MM.1S (cell line): ENCODE data around the gene CDC40.

Source experiments
- DNase-seq: peaks from one replicate; pipeline ENCODE4 v3.0.0-alpha.2; 2015
- H2AFZ ChIP-seq: fragments of 300-600 bp; sonication (generic); 2 replicates; pipeline ENCODE4 v1.6.0; 2016; ENCODE audit warnings: antibody characterized with exemption, low read length
- H3F3A ChIP-seq: fragments of 300-600 bp; sonication (generic); 2 replicates; pipeline ENCODE4 v1.6.1; 2016; ENCODE audit warnings: mild to moderate bottlenecking, antibody characterized with exemption, low read length, moderate library complexity, mixed read lengths; ENCODE audit not compliant: insufficient read depth
- H3K27ac ChIP-seq: fragments of 300-600 bp; sonication (generic); 2 replicates; pipeline ENCODE4 v1.5.1; 2016; ENCODE audit warnings: mild to moderate bottlenecking, low read length
- H3K27me3 ChIP-seq: fragments of 300-600 bp; sonication (generic); replicated peaks from 2 replicates; pipeline ENCODE4 v1.6.0; 2016; ENCODE audit warnings: low read length; ENCODE audit not compliant: insufficient read depth
- H3K36me3 ChIP-seq: fragments of 300-600 bp; sonication (generic); replicated peaks from 2 replicates; pipeline ENCODE4 v1.6.1; 2016; ENCODE audit warnings: mild to moderate bottlenecking, low read length, mixed read lengths; ENCODE audit not compliant: insufficient read depth
- H3K4me1 ChIP-seq: fragments of 300-600 bp; sonication (generic); 2 replicates; pipeline ENCODE4 v1.6.1; 2016; ENCODE audit warnings: low read length, mixed read lengths
- H3K4me2 ChIP-seq: fragments of 300-600 bp; sonication (generic); 2 replicates; pipeline ENCODE4 v1.6.0; 2016; ENCODE audit warnings: low read depth, low read length
- H3K4me3 ChIP-seq: fragments of 300-600 bp; sonication (generic); 2 replicates; pipeline ENCODE4 v1.5.1; 2016; ENCODE audit warnings: low read length, mixed read lengths
- H3K79me2 ChIP-seq: fragments of 300-600 bp; sonication (generic); 2 replicates; pipeline ENCODE4 v1.6.1; 2016; ENCODE audit warnings: mixed run types, low read length, mixed read lengths
- H3K9ac ChIP-seq: fragments of 300-600 bp; sonication (generic); 2 replicates; pipeline ENCODE4 v1.6.1; 2016; ENCODE audit warnings: low read length, mixed read lengths
- H3K9me2 ChIP-seq: fragments of 300-600 bp; sonication (generic); replicated peaks from 2 replicates; pipeline ENCODE4 v1.6.1; 2016; ENCODE audit warnings: mild to moderate bottlenecking, low read length, mixed read lengths; ENCODE audit not compliant: insufficient read depth
- H3K9me3 ChIP-seq: fragments of 300-600 bp; sonication (generic); replicated peaks from 2 replicates; pipeline ENCODE4 v1.6.1; 2016; ENCODE audit warnings: mild to moderate bottlenecking, low read length, mixed read lengths; ENCODE audit not compliant: insufficient read depth
- H4K20me1 ChIP-seq: fragments of 300-600 bp; sonication (generic); 2 replicates; pipeline ENCODE4 v1.6.1; 2016; ENCODE audit warnings: mild to moderate bottlenecking, low read length, moderate library complexity, mixed read lengths; ENCODE audit not compliant: insufficient read depth
- CTCF ChIP-seq: fragments of 300-600 bp; sonication (generic); IDR thresholded peaks from 2 replicates; pipeline ENCODE4 v1.5.1; 2016; ENCODE audit warnings: antibody characterized with exemption, low read length, mixed read lengths
- EZH2 ChIP-seq: fragments of 300-600 bp; sonication (generic); optimal IDR thresholded peaks from 2 replicates; pipeline ENCODE3; 2017; ENCODE audit warnings: low read depth, mild to moderate bottlenecking, antibody characterized with exemption, low read length, mixed read lengths
- EZH2phosphoT487 ChIP-seq: fragments of 300-600 bp; sonication (generic); IDR thresholded peaks from 2 replicates; pipeline ENCODE4 v1.6.1; 2018; ENCODE audit warnings: antibody characterized with exemption, low read length

Gene CDC40

GRCh38 chr6:110185879-110186278, 5.7 kb downstream of the CDC40 start:
- H3K4me2 ChIP-seq: peak overlapping the region; percentile 19
- H3K9me3 ChIP-seq: no peaks in the 10 kb centered on the region
- peaks cover 96% of the 10 kb centered on the region for H3K79me2 ChIP-seq
- peaks cover 3% of the 10 kb centered on the region; the same call in 1 of the 2 replicates for H3F3A ChIP-seq
- no peak for TF ChIP-seq EZH2
- no peak for TF ChIP-seq EZH2phosphoT487
- TF ChIP-seq CTCF: no peak
- no peaks in the 10 kb centered on the region for H3K27me3 ChIP-seq
- no peak overlapping the region for H3K9ac ChIP-seq
- no peak overlapping the region for H2AFZ ChIP-seq
- no peak for DNase-seq
- H3K27ac ChIP-seq: no peak overlapping the region
- no peak overlapping the region for H3K4me3 ChIP-seq
- peaks cover 11% of the 10 kb centered on the region; the same call in 1 of the 2 replicates for H4K20me1 ChIP-seq
- H3K9me2 ChIP-seq: no peaks in the 10 kb centered on the region
- H3K4me1 ChIP-seq: peaks cover 16% of the 10 kb centered on the region
- no peaks in the 10 kb centered on the region; the same call in 1 of the 2 replicates for H3K36me3 ChIP-seq

GRCh38 chr6:110188791-110189190, 8.6 kb downstream of the CDC40 start:
- H3K4me1 ChIP-seq: peaks cover 5% of the 10 kb centered on the region; the same call in 1 of the 2 replicates
- H3K79me2 ChIP-seq: peaks cover 83% of the 10 kb centered on the region
- peaks cover 16% of the 10 kb centered on the region; the same call in 1 of the 2 replicates for H4K20me1 ChIP-seq
- H3K4me3 ChIP-seq: no peak overlapping the region
- no peak overlapping the region for H2AFZ ChIP-seq
- TF ChIP-seq EZH2phosphoT487 (no peak), CTCF (no peak)
- no peak overlapping the region for H3K9ac ChIP-seq
- no peaks in the 10 kb centered on the region for H3K9me3 ChIP-seq
- no peak for DNase-seq
- H3K4me2 ChIP-seq: no peak overlapping the region
- no peak overlapping the region for H3K27ac ChIP-seq
- peaks cover 3% of the 10 kb centered on the region; the same call in 1 of the 2 replicates for H3F3A ChIP-seq
- H3K36me3 ChIP-seq: no peaks in the 10 kb centered on the region; the same call in 1 of the 2 replicates
- H3K27me3 ChIP-seq: no peaks in the 10 kb centered on the region
- H3K9me2 ChIP-seq: no peaks in the 10 kb centered on the region

- Histone ChIP-seq H4K20me1 (peaks cover 13% of the 10 kb centered on the region; the same call in 1 of the 2 replicates), H3K27ac (no peak overlapping the region), H3K4me3 (no peak overlapping the region), H3F3A (peaks cover 3% of the 10 kb centered on the region; the same call in 1 of the 2 replicates), H2AFZ (no peak overlapping the region), H3K36me3 (no peaks in the 10 kb centered on the region), H3K79me2 (peaks cover 79% of the 10 kb centered on the region), H3K27me3 (no peaks in the 10 kb centered on the region), H3K4me2 (no peak overlapping the region), H3K9me3 (no peaks in the 10 kb centered on the region), H3K4me1 (peaks cover 2% of the 10 kb centered on the region; the same call in 1 of the 2 replicates), H3K9ac (no peak overlapping the region), H3K9me2 (no peaks in the 10 kb centered on the region)
- DNase-seq: no peak
- TF ChIP-seq EZH2phosphoT487 (no peak), EZH2 (no peak), CTCF (no peak)
Observed at GRCh38 chr6:110190726-110191125, 10.5 kb downstream of the CDC40 start.
